Effector CD4-positive, alpha-beta T cell (primary cell): ENCODE measurements around the gene RBM28.

Source experiments
- DNase-seq: peaks from one replicate; pipeline ENCODE4 v3.0.0-alpha.2; 2020

The RBM28 gene

GRCh38 chr7:128255271-128255670 lies 88.4 kb downstream of the RBM28 start:
- DNase-seq: no peak

- DNase-seq: no peak
Observed at GRCh38 chr7:128254470-128254869, 89.2 kb downstream of the RBM28 start.

- no peak for DNase-seq
Observed at GRCh38 chr7:128253701-128254100, 90.0 kb downstream of the RBM28 start.

DNA sequence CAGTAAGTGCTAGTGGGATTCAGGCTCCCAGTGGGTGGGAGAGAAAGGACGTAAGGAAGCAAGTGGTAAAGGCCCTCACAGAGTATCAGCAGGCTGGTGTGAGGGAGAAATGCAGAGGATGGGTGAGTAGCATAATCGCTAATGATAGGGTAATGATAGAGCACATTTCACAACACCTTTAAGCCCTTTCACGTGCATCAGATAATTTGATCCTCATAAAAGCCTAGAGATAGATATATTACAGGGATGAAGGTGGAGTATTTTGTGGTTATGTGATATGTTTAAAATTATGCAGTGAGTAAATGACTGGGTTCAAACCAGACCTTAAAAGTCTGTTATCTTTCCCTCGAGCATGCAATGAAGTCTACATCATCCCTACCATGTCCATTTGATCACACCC lies 92.4 kb downstream of the RBM28 start:
- DNase-seq: no peak
